Endothelial cell of hepatic sinusoid (primary cell): ENCODE results near the gene ZNF80.
"Not testable (repeated sequence)": the region's sequence is repeated elsewhere in the genome, so short reads cannot be mapped to it uniquely, and the experiment has no call there.

ENCODE experiments used
- in situ Hi-C: cut with HindIII; loops from 2 replicates; pipeline ENCODE4 v1.10.0; 2017; ENCODE audit warnings: low sequenced_read_pairs

ZNF80 gene

DNA sequence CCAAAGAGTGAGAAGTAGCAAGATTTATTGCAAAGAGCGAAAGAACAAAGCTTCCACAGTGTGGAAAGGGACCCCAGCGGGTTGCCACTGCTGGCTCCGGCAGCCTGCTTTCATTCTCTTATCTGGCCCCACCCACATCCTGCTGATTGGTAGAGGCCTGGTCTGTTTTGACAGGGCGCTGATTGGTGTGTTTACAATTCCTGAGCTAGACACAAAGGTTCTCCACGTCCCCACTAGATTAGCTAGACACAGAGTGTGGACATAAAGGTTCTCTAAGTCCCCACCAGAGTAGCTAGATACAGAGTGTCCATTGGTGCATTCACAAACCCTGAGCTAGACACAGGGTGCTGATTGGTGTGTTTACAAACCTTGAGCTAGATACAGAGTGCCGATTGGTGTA, at the start of gene ZNF80:
Gene ZNF80, minus strand, starts transcription at position 101 of the 400 bp plus-strand sequence. CDS start 504 bp downstream, outside the sequence.
- in situ Hi-C loops = not testable (repeated sequence)

DNA sequence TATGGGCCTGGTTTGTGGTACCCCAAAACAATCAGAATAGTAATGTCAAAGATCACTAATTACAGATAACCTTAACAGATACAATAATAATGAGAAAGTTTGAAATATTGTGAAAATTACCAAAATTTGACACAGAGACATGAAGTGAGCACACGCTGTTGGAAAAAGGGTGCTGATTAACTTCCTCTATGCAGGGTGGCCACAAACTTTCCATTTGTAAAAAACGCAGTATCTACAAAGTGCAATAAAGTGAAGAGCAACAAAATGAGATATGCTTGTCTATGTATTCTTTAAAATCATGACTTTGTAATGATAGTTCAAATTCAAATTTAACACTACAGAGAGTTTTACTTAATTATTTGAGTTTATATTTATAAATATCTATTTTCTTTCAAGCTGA, 48.9 kb upstream of the ZNF80 start:
- in situ Hi-C loops = no loop called here

DNA sequence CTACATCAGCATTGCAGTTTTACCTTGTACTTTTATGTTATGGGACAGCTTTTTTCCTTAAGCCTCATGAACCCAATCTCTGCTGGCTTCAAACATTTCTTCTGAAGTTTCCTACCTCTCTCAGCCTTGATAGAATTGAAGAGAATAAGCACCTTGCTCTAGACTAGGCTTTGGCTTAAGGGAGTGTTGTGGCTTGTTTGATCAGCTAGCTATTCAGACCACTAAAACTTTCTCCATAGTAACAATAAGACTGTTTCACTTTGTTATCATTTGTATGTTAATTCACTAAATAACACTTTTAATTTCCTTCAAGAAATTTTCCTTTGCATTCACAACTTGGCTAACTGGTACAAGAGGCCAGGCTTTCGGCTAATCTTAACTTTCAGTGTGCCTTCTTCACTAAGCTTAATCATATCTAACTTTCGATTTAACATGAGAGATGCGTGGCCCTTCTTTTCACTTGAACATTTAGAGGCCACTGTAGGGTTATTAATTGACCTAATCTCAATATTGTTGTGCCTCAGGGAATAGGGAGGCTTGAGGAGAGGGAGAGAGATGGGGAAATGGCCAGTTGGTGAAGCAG, 48.4 kb upstream of the ZNF80 start:
- in situ Hi-C loops = no loop called here

DNA sequence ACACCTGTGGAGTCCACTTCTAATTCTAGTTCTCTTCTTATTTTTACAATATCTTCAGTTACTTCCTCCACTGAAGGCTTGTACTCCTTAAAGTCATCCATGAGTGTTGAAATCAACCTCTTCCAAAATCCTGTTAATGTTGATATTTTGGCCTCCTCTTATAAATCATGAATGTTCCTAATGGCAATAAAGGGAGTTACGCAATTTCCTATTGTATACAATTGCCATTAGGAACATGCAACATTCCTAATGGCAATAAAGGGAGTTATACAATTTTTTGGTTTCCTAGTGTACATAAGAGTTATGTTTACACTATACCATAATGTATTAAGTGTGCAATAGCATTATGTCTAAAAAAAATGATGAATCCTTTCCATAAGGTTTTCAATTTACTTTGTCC, 47.3 kb upstream of the ZNF80 start:
- in situ Hi-C loops = no loop called here

DNA sequence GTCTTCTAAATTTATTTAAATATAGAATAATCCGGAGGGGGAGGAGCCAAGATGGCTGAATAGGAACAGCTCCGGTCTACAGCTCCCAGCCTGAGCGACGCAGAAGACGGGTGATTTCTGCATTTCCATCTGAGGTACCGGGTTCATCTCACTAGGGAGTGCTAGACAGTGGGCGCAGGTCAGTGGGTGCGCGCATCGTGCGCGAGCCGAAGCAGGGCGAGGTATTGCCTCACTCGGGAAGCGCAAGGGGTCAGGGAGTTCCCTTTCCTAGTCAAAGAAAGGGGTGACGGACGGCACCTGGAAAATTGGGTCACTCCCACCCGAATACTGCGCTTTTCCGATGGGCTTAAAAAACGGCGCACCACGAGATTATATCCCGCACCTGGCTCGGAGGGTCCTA, 39.5 kb upstream of the ZNF80 start:
- in situ Hi-C loops = not testable (repeated sequence)

DNA sequence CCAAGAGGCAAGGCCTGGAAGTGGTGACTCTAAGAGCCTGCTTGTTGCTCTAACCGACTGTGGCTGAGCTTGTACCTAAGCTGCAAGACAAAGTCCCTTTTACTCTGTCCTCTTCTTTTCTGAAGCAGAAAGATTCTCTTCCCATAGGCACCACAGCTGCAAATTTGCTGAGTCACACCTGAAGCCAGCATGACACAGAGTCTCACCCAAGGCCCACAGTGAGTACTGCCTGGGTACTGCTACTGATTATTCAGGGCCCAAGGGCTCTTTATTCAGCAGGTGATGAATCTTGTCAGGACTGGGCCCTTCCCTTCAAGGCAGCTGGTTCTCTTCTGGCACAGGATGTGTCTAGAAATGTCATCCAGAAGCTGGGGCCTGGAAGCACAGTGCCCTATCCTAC, 37.6 kb upstream of the ZNF80 start:
- in situ Hi-C loops = no loop called here

DNA sequence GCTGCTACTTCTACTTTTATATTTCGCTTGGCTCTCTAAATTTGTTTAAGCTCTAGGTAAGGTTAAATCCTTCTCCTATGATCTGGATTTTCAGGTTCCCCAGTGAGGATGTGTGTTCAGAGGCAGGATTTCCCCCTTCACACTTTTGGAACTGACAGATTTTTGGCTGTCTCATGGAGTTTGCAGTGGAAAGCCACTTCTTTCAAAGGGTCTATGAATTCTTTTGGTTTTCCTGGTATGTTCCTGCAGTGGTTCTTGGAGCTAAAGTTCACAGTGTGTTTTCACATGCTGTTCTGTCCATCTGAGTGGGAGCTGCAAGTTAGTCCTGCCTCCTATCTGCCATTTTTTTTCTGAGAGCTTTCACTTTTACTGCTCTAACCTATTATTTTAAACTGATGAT, 34.9 kb upstream of the ZNF80 start:
- in situ Hi-C loops = no loop called here

DNA sequence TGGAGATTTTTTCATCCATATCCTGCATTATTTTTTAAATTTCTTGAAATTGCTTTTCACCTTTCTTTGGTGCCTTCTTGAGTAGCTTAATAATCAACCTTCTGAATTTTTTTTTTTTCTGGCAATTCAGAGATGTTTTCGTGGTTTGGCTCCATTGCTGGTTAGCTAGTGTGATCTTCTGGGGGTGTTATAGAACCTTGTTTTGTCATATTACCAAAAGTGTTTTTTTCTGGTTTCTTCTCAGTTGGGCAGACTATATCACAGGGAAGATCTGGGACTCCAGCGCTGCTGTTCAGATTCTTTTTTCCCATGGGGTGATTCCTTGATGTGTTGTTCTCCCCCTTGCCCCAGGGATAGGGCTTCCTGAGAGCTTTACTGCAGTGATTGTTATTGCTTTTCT, 32.6 kb upstream of the ZNF80 start:
- in situ Hi-C loops = no loop called here

DNA sequence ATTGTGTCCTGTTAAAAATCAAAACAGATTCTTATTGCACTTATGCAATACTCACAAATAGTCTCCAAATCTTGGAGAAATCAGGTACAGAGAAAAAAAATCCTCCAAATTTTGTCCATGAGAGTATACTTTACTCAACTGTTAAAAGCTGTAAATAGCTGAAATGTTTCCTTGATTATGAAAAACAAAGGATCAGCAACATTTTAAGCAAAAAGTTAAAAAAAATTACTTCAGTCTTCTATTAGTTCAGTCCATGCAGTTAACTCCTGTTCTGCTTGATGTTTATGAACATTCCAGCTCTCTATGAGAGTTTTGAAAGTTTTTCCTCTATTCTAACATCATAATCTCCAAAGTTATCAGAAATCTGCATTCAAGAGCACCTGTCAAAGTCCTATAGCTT, 22.8 kb upstream of the ZNF80 start:
- in situ Hi-C loops = no loop called here

DNA sequence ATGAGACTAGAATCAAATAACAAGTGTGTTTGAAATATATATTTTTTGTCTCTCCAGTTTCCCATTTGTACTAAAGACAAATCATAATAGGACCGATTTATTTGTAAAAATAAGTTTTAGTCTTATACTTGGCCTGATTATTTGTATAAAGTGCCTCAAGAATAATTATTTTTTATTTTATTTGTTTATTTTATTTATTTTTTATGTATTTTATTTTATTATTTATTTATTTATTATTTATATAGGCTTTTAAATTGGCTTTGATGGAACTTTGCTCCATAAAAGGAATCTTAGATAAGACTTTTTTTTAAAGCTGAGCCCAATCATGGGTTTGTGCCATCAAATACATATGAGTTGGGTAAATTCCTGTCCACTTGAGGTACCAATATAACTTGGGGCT, 22.2 kb upstream of the ZNF80 start:
- in situ Hi-C loops = no loop called here

DNA sequence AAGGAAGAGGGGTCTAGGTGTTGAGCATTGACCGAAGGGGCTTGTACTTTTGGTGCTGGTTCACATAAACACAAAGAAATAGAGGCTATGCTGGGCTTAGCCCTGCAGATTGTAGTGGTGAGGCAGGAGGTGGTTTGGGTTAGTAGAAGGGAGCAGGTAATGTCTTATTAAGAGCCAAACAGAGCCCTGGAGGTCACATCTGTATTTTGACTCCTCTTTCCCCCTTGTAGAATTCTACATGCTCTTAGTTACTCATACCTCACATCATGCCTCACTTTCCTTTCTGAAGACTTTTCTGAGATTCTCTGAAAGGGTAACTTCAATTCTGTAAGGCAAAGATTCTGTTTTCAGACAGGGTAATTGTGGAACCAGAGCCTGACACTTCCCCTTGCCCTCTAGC, 16.1 kb upstream of the ZNF80 start:
- in situ Hi-C loops = no loop called here

DNA sequence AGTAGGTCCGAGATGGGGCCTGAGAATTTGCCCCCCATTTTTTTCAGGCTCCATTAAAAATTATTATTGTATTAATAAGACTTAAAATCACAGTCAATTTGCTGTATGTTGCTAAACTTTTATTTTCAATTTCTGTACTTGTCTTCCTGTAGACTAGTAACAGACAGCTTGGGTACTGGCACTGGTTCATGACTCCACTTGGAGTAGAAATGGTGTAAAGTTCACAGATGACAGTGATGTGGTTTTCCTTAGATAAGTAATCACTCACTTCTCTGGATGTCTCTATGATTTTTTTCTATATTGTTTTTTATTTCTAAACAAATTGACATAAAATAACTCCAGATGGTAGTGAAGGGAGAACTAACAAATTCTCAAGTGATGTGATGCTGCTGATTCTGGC, 15.6 kb upstream of the ZNF80 start:
- in situ Hi-C loops = no loop called here

DNA sequence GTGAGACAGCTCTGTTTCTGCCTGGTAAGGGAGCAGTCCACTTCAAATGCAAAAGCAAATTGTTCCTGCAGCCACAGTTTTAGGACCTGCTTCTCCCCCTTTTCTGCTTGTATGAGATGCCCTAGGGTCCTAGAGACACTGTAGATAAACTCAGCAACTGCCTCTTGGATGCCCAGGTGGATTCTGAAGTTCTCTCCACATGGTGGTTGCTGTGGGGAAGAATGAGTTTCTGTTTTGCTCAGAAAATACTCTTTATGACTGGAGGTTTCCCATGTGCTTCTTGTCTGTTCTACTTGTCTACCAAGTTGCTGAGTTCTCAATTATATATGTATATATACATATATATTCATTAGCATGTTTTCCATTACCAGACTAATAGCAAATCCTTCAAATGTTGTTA, 5.6 kb upstream of the ZNF80 start:
- in situ Hi-C loops = no loop called here

DNA sequence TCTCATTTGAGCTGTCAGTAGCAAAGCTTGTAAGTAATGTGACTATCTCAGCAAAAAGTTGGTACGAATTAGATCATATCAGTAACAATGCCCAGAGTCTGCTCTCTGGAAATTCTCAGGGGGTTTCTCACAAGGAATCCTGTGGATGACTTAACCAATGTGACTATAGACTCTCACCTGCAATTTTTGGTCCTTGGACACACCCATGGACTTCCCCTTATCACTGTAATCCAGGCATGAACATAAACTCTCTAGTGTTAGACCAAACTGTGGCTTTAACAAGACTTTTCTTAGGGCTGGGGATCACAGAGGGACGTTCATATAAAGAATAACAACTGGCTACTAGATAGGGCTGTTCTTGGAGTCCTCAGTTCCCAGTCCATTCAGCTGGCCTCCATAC, 3.9 kb upstream of the ZNF80 start:
- in situ Hi-C loops = no loop called here

DNA sequence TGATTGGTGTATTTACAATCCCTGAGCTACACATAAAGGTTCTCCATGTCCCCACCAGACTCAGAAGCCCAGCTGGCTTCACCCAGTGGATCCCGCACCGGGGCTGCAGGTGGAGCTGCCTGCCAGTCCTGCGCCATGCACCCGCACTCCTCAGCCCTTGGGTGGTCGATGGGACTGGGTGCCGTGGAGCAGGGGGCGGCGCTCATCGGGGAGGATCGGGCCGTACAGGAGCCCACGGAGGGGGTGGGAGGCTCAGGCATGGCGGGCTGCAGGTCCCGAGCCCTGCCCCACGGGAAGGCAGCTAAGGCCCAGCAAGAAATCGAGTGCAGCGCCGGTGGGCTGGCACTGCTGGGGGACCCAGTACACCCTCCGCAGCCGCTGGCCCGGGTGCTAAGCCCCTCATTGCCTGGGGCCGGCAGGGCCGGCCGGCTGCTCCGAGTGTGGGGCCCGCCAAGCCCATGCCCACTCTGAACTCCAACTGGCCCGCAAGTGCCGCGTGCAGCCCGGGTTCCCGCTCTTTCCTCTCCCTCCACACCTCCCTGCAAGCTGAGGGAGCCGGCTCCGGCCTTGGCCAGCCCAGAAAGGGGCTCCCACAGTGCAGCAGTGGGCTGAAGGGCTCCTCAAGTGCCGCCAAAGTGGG, 888 bp upstream of the ZNF80 start:
- in situ Hi-C loops = not testable (repeated sequence)

DNA sequence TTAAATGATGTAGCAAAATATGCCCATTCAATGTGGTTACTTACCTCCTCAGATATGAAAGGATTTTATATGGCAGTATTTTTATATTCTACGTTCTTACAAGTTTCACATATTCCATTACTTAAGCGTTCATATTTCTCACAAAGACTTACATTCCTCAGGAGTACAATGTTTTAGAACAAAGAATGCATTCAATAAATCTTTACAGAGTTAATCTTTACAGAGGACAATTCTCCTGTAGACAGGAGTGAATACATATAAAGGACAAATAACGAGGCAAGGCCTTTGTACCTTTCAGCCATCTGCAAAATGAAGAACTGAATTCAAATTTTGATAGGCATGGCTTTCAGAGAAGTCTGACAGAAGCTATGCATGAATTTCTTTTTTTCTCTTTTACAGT, 1.9 kb downstream of the ZNF80 start:
- in situ Hi-C loops = no loop called here

DNA sequence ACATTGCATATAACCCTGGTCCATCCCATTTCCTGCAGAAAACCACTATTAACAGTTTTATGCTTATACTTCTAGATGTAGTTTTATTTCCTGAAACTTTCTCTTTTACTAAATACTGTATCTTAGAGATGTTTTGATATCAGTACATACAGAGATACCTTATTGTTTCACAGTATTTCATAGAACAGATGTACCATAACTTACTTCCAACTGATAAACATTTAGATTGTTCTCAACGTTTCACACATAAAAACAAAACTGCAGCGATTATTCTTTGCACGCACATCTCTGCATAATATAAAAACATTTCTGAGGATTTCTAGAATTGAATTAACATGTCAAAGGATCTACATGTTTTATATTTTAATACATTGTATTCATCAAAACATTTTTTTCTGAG, 2.6 kb downstream of the ZNF80 start:
- in situ Hi-C loops = no loop called here

DNA sequence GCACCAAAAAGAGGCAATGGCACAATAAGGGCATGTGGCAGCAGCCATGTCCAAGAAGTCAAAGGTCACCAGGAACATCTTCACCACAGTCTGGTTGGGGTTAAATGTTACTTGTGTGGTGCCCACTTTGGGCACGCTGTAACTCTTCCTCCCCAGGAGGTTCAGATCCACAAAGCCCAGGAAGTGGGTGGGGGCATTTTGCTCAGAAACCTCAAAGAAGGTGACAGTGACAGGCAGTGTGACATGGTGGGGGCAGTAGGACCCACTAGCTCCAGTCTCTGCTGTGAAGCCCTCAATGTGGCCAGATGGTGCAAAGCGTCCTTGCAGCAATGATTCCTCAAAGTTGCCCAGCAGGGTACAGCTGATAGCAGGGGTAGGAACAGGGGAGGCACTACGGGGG, 5.8 kb downstream of the ZNF80 start:
- in situ Hi-C loops = no loop called here

DNA sequence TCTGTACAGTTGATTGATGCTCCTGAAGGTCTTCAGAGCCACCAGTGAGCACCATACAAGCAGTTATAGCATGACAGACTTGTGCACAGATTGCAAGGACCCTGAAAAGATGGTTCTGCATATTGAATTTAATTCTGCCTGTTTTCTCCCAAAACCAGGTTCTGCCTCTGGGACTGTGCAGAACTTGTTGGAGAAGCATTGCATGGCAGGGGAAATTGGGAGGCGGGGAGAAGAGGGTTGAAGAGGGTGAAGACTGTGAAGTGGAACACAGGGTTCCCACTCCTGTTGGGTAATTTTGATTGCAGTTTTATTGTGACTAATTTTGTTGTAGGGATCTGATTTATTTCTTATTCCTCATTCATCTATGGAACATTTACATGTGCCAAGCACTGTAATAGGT, 10.3 kb downstream of the ZNF80 start:
- in situ Hi-C loops = no loop called here

DNA sequence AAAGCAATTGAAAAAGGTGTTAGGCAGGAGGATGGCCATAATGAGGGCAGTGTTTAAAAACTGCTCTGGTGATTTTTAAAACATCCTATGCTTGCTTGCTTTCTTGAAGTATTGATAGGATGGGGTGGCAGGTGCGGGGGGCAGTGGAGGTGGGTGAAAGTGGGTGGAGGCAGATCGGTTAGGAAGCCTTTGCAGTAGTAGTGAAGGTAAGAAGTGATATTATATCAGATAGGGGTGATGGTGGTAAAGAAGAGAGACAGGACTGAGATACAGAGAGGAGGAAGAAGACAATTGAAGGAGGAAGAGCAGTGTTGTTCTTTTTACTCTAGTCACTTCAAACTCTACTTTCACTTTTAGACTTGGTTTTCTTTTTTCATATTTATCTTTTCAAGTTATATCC, 11.1 kb downstream of the ZNF80 start:
- in situ Hi-C loops = no loop called here

DNA sequence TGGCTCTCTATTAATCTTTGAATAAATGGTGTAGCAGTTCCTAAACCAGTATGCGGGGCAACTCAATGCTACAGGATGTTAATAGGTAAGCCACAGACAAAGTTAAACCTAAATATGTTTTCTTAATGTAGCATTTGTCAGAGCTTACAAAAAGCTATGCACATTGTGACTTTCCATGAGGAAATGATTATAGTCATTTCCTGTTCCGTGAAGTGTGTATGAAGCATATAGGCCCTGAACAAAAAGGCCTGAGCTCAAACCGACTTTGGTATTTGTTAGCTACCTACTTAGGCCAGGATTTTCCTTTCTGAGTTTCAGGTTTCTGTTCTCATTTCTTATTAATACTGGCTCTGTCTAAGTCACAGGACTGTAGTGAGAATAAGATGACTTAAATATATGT, 14.2 kb downstream of the ZNF80 start:
- in situ Hi-C loops = no loop called here

DNA sequence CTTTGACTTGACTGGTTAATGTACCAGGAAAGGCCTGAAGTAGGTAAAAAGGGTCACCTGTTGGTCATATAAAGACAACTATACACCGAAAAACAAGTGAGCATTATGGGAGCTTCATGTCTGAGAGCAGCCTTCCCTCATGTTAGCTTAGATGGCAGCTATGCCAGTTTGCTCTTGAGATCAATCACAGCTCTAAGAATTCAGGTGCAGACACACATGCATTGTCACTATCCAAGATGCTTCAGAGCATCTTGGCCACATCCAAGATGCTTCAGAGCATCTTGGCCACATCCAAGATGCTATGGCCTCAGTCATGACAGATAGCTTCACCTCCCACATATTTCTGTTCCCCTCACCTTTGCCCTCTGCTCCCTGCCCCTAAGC, 15.5 kb downstream of the ZNF80 start:
- in situ Hi-C loops = no loop called here

DNA sequence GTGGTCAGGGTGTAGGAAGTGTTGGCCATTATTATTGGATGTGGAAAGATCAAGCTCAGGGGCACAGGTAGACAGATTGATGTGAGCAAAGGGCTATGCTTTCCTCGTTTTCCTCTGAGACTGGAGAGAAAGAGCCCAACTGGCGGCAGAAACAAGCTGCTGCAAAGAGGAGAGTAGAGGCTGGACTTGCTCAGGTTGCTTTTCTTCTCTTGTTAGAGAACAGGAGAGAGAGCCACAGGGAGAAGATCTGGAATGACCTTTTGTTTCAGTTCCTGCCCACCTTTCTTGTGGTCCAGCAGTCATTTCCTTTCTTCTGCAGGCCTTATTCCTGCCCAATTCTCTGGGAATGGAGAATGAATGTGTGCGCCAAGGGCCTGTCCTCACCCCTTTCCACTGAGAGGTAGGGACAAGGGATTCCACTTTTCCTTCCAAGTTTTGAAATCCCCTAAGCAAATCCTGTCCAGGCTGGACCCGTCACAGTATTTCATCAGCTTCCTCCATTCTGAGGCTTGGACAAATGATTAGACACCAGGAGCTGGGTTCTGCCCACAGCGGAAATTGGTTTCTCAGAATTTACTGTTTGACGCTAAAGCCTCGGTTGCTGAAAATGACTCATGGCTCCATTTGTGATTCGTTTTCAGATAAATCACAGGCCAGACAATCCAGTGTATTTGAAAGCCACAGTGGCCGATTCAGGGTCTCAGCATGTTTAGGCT, 16.1 kb downstream of the ZNF80 start:
- in situ Hi-C loops = no loop called here
